Prostate gland (tissue), 2 donors: ENCODE measurements around the gene SH2D6. TPM values are rescaled to one million over a fixed set of nuclear protein-coding genes. Genes with fewer than 3 reads are reported as not detected.

Source experiments
- DNase-seq: peaks from one replicate; pipeline ENCODE4 v3.0.0-alpha.2; 2019; ENCODE audit warnings: low spot score
- H3K27ac ChIP-seq, 2 donors: fragments of 200-600 bp; sonication (generic); 2 replicates each; pipeline ENCODE4 v1.5.1; 2017 to 2019
- H3K27me3 ChIP-seq: fragments of 200-600 bp; sonication (generic); replicated peaks from 2 replicates; pipeline ENCODE4 v1.5.1; 2019; ENCODE audit not compliant: insufficient read depth
- H3K36me3 ChIP-seq, 2 donors: fragments of 200-600 bp; sonication (generic); 1 replicate in 1 of 2; 2 replicates in 1 of 2; pipeline versions ENCODE4 v1.5.1 to v1.8.1; 2017 to 2019
- H3K4me1 ChIP-seq: fragments of 200-600 bp; sonication (generic); replicated peaks from 2 replicates; pipeline ENCODE4 v1.5.1; 2019
- H3K4me3 ChIP-seq, 2 donors: fragments of 200-600 bp; sonication (generic); 2 replicates each; pipeline ENCODE4 v1.5.1; 2017 to 2019
- H3K9me3 ChIP-seq: fragments of 200-600 bp; sonication (generic); 2 replicates; pipeline ENCODE4 v1.5.1; 2017
- POLR2A ChIP-seq: fragments of 450-650 bp; IDR thresholded peaks from one replicate; pipeline ENCODE4 v1.6.1; 2016; ENCODE audit warnings: antibody characterized with exemption, mild to moderate bottlenecking
- POLR2AphosphoS5 ChIP-seq: sonication (generic); formaldehyde crosslinking; IDR thresholded peaks from one replicate; pipeline ENCODE4 v1.6.1; 2017; ENCODE audit warnings: antibody characterized with exemption
- whole genome bisulfite sequencing: methylation state at CpG from one replicate; pipeline ENCODE4 v1.1.5; 2018; 5-methylcytosine and 5-hydroxymethylcytosine counted together
- intact Hi-C: fragments of 100-400 bp; cut with DNase I; formaldehyde crosslinking; loops from one replicate; pipeline ENCODE4 v1.14.2; 2022
- total RNA-seq, 2 donors: library from RNA; depleted of rRNA; stranded (reverse); fragments of >200 nt; gene quantifications; one replicate each; pipeline ENCODE4 v1.1.0, GENCODE V29; 2016
- TF ChIP-seq, protein P1 (sequence below), 4 experiments: fragments of 200-600 bp in 2 of 4; fragments of 450-650 bp in 2 of 4; sonication (generic) in 2 of 4; IDR thresholded peaks; 1 replicate in 3 of 4; 2 replicates in 1 of 4; pipeline ENCODE4 v1.5.1; 2016 to 2019; ENCODE audit warnings: antibody characterized with exemption in 4 of 4, mild to moderate bottlenecking in 2 of 4, moderate library complexity in 2 of 4

SH2D6 gene
- total RNA-seq, 2 donors from 2014 or later, result 0.23 to 1.8 TPM

DNA sequence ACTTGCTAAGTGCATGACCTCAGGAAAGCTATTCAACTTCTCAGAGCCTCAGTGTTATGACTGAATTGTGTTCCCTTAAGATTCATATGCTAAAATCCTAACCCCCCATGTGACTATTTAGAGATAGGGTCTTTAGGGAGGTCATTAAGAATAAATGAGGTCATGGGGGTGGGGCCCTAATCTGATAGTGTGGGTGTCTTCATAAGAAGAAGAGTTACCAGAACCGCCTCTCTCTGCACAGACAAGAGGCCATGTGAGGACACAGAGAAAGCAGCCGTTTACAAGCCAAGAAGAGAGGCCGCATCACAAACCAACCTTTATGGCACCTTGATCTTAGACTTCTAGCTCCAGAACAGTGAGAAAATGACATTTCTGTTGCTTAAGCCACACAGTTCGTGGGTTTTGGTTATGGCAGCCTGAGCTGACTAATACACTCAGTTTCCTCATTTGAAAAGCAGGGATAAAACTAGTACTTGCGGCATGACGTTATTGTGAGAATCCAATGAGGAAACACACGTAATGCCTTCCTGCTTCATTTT, 9.9 kb downstream of the SH2D6 start:
- Histone ChIP-seq H3K36me3 (no peaks in the 10 kb centered on the region), H3K4me3 (no peak overlapping the region), H3K27ac (no peak overlapping the region), H3K27me3 (no peaks in the 10 kb centered on the region), H3K9me3 (no peaks in the 10 kb centered on the region), H3K4me1 (no peaks in the 10 kb centered on the region)
- TF ChIP-seq POLR2AphosphoS5 (no peak), POLR2A (no peak)
- TF ChIP-seq, protein P1, sequence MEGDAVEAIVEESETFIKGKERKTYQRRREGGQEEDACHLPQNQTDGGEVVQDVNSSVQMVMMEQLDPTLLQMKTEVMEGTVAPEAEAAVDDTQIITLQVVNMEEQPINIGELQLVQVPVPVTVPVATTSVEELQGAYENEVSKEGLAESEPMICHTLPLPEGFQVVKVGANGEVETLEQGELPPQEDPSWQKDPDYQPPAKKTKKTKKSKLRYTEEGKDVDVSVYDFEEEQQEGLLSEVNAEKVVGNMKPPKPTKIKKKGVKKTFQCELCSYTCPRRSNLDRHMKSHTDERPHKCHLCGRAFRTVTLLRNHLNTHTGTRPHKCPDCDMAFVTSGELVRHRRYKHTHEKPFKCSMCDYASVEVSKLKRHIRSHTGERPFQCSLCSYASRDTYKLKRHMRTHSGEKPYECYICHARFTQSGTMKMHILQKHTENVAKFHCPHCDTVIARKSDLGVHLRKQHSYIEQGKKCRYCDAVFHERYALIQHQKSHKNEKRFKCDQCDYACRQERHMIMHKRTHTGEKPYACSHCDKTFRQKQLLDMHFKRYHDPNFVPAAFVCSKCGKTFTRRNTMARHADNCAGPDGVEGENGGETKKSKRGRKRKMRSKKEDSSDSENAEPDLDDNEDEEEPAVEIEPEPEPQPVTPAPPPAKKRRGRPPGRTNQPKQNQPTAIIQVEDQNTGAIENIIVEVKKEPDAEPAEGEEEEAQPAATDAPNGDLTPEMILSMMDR (IDR thresholded peaks at IDR 0.05), result no peak
- intact Hi-C loops, result no loop called here
- WGBS, result 88% methylated on average over 7 of the region's 7 CpGs
- no peak for DNase-seq

DNA sequence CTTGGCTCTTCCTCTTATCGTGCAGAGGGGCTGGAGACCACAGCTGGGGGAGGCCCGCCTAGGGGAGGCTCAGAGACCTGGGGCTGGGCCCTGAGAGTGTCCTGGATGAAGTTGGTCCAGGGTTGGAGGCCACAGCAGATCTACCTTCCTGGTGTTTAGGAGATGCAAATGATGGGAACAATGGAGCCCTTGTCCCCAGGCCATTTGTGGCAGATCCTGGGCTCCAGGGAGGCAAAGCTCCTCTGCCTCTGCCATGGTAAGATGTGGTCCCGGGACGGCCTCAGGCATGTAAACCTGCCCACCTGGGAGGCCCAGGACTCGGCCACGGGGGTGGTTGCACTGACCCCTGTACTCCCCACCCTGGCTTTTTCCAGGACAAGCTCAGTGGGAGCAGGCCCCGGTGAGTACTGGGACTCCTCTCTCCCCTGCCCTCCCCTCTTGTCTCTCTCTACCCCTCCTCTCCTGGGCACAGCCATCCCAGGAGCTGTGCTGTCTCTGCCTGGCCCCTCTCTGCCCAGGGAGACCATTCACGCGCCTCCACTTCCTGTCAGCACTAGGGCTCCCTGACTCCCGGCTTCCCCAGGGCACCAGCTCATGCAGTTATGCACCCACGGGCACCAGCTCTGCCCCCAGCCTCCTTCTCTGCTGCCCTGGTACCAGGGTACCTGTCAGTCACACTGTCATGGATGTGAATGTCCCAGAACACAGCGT, 10.9 kb downstream of the SH2D6 start:
- intact Hi-C loops, result no loop called here
- Histone ChIP-seq H3K4me1 (no peaks in the 10 kb centered on the region), H3K27me3 (no peaks in the 10 kb centered on the region), H3K36me3 (no peaks in the 10 kb centered on the region), H3K4me3 (no peak overlapping the region), H3K9me3 (no peaks in the 10 kb centered on the region), H3K27ac (no peak overlapping the region)
- DNase-seq, result no peak
- 75% methylated on average over 12 of the region's 12 CpGs for WGBS
- TF ChIP-seq POLR2A, result no peak
- no peak for TF ChIP-seq POLR2AphosphoS5
- TF ChIP-seq, protein P1 (IDR thresholded peaks at IDR 0.05), result no peak

DNA sequence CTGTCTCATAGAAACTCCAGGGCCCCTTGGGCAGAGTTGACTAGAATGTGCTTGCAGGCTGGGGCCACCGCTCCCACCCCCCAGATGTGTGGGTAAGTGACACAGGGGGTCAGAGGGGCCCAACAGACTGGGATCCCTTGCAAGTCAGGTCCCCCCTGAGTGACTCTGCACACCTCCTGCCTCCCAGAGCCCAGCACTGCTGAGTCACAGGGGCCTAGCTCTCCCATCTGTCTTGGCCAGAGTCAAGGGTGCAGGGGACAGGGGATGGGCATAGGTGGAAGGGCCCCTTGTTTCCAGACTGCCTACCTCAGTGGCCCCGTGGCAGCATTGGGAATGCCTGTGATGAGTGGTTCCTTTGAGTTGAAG, 11.4 kb downstream of the SH2D6 start:
- no peak overlapping the region for H3K4me3 ChIP-seq
- TF ChIP-seq POLR2A (no peak), POLR2AphosphoS5 (no peak)
- TF ChIP-seq, protein P1 (IDR thresholded peaks at IDR 0.05), result no peak
- intact Hi-C loops, result no loop called here
- no peaks in the 10 kb centered on the region for H3K27me3 ChIP-seq
- DNase-seq, result no peak
- no peaks in the 10 kb centered on the region for H3K36me3 ChIP-seq
- WGBS, result 94% methylated on average over 1 of the region's 2 CpGs
- no peaks in the 10 kb centered on the region for H3K9me3 ChIP-seq
- H3K27ac ChIP-seq, result no peak overlapping the region
- H3K4me1 ChIP-seq, result no peaks in the 10 kb centered on the region

DNA sequence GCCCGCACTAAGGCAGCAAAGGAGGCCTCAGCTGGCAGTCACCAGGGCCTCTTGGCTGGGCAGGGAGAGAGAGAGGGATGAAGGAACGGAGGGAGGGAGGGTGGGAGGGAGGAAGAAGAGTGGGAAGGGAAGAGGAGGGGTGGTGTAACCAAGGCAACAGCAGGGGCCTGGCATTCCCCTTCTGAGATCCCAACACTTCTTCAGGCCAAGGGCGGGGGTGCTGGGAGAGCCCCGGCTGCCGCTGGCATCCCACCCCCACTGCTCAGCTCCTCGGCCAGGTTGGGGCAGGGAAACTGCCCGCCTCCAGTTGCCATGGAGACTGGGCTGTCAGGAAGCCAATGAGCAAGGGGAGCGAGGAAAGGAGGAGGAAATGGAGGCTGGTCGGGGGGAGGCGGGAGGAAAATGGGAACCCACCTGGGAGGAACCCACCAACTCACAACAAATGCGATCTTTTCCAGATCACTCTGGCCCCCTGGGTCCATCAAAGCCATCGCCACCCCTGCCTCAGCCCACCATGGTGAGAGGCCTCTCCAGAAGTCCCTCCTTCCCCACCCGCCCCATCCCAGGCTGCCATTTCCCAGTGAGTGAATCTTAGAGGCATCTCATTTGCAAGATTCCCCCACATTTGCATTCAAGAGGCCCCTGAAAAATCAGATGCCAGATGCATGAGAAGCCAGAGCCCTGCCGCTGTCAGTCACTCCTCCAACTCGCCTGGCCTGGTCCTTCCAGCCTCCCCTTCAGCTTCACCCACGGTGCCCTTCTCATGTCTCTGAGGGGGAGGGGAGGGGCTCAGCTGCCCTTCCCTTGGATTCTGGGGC, 12.4 kb downstream of the SH2D6 start:
- Histone ChIP-seq H3K4me3 (no peak overlapping the region), H3K9me3 (no peaks in the 10 kb centered on the region), H3K4me1 (no peaks in the 10 kb centered on the region), H3K36me3 (no peaks in the 10 kb centered on the region), H3K27ac (no peak overlapping the region), H3K27me3 (no peaks in the 10 kb centered on the region)
- TF ChIP-seq POLR2AphosphoS5 (no peak), POLR2A (no peak)
- TF ChIP-seq, protein P1 (IDR thresholded peaks at IDR 0.05), result no peak
- WGBS, result 56% methylated on average over 16 of the region's 16 CpGs
- DNase-seq, result no peak
- intact Hi-C loops, result no loop called here
